Measurements from ENCODE around the gene KIF6. TPM values are rescaled to one million over a fixed set of nuclear protein-coding genes. Genes with fewer than 3 reads are reported as not detected.

Gene KIF6
- total RNA-seq, 2 experiments from 2014 or later, result not detected

DNA sequence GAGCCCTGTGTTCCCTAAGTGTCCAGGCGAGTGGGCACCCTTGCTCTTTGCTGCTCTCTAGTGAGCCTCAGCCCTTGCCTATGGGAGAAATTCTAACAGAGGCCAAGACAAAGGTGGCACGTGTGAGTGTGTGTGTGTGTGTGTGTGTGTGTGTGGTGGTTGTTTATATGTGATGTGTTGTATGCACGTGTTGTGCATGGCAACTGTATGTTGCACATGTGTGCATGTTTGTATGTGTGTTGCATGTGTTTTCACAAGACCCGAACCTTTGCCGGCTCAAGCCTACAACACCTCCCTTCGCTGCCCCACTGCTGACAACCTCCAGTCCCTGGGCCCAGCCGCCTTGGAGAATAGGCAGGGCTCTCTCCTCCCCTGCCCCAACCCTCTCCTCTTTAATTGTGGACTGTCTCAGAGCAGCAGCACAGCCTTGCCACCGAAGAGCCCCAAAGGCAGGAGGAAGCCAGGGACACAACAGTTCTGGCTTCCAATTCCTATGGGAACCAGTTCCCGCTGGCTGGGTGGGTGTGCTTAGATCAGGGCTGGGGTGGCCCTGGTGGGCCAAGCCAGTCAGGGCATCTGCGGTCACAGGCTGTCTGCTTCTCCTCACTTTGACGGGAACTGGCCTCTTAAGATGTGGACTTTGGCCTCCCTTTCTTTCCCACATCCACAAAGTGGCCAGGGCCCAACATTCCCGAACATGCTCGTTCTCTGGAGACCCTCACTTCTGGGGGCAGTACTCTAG is 405.4 kb downstream of the KIF6 start:
- intact Hi-C loops (cut with DNase I, micrococcal nuclease), result no loop called here
- Histone ChIP-seq H3K27me3 (ENCODE audit: control insufficient read depth in 1 of 2, insufficient read depth in 2 of 2, low read length in 2 of 2) (peaks cover 9 to 23% of the 10 kb centered on the region in 2 experiments), H3K36me3 (ENCODE audit: insufficient read depth, low read length) (no peaks in the 10 kb centered on the region), H3K9me3 (ENCODE audit: control insufficient read depth in 1 of 2, insufficient read depth in 1 of 2, low read length in 2 of 2) (peaks cover 0 to 3% of the 10 kb centered on the region in 2 experiments), H3K4me1 (ENCODE audit: insufficient read depth, low read length) (no peaks in the 10 kb centered on the region), H3K4me3 (ENCODE audit: low read length) (no peak overlapping the region), H3K27ac (ENCODE audit: low read depth in 1 of 2, low read length in 2 of 2) (no peak overlapping the region)
- H3K4me3 Mint-ChIP-seq, result no peak overlapping the region
- no peaks in the 10 kb centered on the region for H3K36me3 Mint-ChIP-seq (ENCODE audit: low read depth)
- H3K4me1 Mint-ChIP-seq (ENCODE audit: low read depth), result no peaks in the 10 kb centered on the region
- H3K27me3 Mint-ChIP-seq, result peaks cover 32% of the 10 kb centered on the region
- ATAC-seq (ENCODE audit: poor library complexity), result no peak
- H3K9me3 Mint-ChIP-seq, result no peaks in the 10 kb centered on the region
- CTCF ChIA-PET, result no interaction called here
- DNase-seq, result no peak
- TF ChIP-seq, protein P1, sequence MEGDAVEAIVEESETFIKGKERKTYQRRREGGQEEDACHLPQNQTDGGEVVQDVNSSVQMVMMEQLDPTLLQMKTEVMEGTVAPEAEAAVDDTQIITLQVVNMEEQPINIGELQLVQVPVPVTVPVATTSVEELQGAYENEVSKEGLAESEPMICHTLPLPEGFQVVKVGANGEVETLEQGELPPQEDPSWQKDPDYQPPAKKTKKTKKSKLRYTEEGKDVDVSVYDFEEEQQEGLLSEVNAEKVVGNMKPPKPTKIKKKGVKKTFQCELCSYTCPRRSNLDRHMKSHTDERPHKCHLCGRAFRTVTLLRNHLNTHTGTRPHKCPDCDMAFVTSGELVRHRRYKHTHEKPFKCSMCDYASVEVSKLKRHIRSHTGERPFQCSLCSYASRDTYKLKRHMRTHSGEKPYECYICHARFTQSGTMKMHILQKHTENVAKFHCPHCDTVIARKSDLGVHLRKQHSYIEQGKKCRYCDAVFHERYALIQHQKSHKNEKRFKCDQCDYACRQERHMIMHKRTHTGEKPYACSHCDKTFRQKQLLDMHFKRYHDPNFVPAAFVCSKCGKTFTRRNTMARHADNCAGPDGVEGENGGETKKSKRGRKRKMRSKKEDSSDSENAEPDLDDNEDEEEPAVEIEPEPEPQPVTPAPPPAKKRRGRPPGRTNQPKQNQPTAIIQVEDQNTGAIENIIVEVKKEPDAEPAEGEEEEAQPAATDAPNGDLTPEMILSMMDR (IDR thresholded peaks at IDR 0.05), result no peak
- POLR2A ChIA-PET, result no interaction called here
- no peak overlapping the region for H3K27ac Mint-ChIP-seq

DNA sequence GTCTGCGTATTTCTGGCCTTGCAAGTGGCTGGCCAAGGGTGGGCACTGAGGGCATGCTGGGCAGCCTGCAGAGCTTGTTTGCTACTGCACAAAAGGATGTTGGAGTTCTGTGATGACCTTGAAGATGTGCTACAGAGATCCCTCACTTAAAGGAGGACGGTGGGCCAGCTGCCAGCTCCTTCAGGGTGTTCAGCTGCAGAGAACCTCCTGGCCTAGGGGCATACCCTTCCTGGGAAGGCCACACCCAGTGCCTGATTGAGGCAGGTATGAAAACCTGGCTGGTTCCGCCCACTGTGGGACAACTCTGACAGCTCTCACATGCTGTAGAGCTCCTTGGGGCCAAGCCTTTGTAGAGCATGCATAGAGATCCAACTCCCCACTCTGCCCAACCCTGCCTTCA is 408.0 kb downstream of the KIF6 start:
- H3K4me3 Mint-ChIP-seq, result no peak overlapping the region
- ATAC-seq (ENCODE audit: poor library complexity), result no peak
- no peaks in the 10 kb centered on the region for H3K36me3 ChIP-seq (ENCODE audit: insufficient read depth, low read length)
- peaks cover 10% of the 10 kb centered on the region for H3K4me1 ChIP-seq (ENCODE audit: insufficient read depth, low read length)
- H3K36me3 Mint-ChIP-seq (ENCODE audit: low read depth), result no peaks in the 10 kb centered on the region
- H3K9me3 ChIP-seq (ENCODE audit: control insufficient read depth in 1 of 2, insufficient read depth in 1 of 2, low read length in 2 of 2), result no peaks in the 10 kb centered on the region
- no peak for DNase-seq
- peaks cover 31 to 40% of the 10 kb centered on the region in 2 experiments for H3K27me3 ChIP-seq (ENCODE audit: control insufficient read depth in 1 of 2, insufficient read depth in 2 of 2, low read length in 2 of 2)
- no peaks in the 10 kb centered on the region for H3K9me3 Mint-ChIP-seq
- no peak overlapping the region for H3K27ac Mint-ChIP-seq
- intact Hi-C loops (cut with DNase I, micrococcal nuclease), result no loop called here
- CTCF ChIA-PET, result no interaction called here
- no peak overlapping the region for H3K27ac ChIP-seq (ENCODE audit: low read depth in 1 of 2, low read length in 2 of 2)
- POLR2A ChIA-PET, result no interaction called here
- TF ChIP-seq, protein P1 (IDR thresholded peaks at IDR 0.05), result no peak
- peaks cover 49% of the 10 kb centered on the region for H3K27me3 Mint-ChIP-seq
- no peak overlapping the region for H3K4me3 ChIP-seq (ENCODE audit: low read length)
- H3K4me1 Mint-ChIP-seq (ENCODE audit: low read depth), result no peaks in the 10 kb centered on the region

DNA sequence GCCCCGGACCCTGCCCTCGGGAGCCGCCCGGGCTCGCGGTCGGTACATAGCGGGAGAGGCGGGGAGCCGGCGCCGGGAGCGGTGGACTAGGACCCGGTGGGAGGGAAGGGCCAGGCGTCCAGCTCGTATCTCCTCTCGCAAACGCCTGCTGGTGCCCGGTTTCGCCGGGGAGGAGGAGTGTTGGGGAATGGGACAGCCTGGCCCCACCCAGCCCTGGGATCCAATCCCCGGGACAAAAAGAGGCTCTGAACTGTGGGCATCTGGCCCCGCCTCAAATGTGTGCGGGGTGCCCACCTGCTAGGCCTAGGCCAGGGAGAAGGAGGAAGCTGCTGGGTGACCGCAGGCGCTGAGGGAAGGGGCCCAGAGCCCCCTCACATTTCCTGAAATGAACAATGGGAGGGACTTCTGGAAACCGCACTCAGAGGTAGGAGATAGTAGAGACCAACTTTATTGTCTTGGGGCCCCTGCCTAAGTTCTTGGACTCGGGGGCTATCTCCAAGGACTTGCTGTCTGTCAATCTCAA is 410.9 kb downstream of the KIF6 start, which contains the start of gene KCNK17:
Gene KCNK17 (minus strand): TSS at position 147 of the 523 bp plus-strand sequence. CDS start 99 bp downstream, at position 48.
- DNase-seq, result no peak
- Mint-ChIP-seq H3K27me3 (peaks cover 65% of the 10 kb centered on the region), H3K27ac (no peak within 1 kb of the TSS), H3K9me3 (no peaks in the 10 kb centered on the region), H3K36me3 (ENCODE audit: low read depth) (no peaks in the 10 kb centered on the region), H3K4me1 (ENCODE audit: low read depth) (no peaks in the 10 kb centered on the region), H3K4me3 (no peak within 1 kb of the TSS)
- Histone ChIP-seq H3K27ac (ENCODE audit: low read depth in 1 of 2, low read length in 2 of 2) (no peak within 1 kb of the TSS), H3K4me1 (ENCODE audit: insufficient read depth, low read length) (peaks cover 10% of the 10 kb centered on the region), H3K9me3 (ENCODE audit: control insufficient read depth in 1 of 2, insufficient read depth in 1 of 2, low read length in 2 of 2) (no peaks in the 10 kb centered on the region), H3K27me3 (ENCODE audit: control insufficient read depth in 1 of 2, insufficient read depth in 2 of 2, low read length in 2 of 2) (peaks cover 39 to 51% of the 10 kb centered on the region in 2 experiments), H3K36me3 (ENCODE audit: insufficient read depth, low read length) (no peaks in the 10 kb centered on the region), H3K4me3 (ENCODE audit: low read length) (peak within 1 kb of the TSS; percentile 20)
- ATAC-seq (ENCODE audit: poor library complexity), result no peak
- CTCF ChIA-PET, result no interaction called here
- intact Hi-C loops (cut with DNase I, micrococcal nuclease), result no loop called here
- POLR2A ChIA-PET, result no interaction called here
- TF ChIP-seq, protein P1 (IDR thresholded peaks at IDR 0.05), result no peak
